Measurements from ENCODE around the gene ARID5B. TPM values are rescaled to one million over a fixed set of nuclear protein-coding genes. Genes with fewer than 3 reads are reported as not detected.

The ARID5B gene
- total RNA-seq, 4 donors from 2014 or later = 17.7 to 54.6 (median 34.8) TPM

DNA sequence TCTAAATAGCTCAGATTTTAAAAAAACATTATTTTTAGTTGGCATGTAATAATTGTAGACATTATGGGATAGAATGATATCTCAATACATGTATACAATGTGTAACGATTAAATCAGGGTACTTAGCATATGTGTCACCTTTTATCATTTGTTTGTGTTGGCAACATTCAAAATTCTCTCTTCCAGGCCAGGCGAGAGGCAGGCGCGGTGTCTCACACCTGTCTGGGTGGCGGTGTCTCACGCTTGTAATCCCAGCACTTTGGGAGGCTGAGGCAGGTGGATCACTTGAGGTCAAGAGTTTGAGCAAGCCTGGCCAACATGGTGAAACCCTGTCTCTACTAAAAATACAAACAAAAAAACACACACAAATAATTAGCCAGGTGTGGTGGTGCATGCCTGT lies 215.4 kb downstream of the ARID5B start:
- no peaks in the 10 kb centered on the region for H3K4me1 ChIP-seq
- in situ Hi-C loops (cut with MboI; ENCODE audit: low pct_ligation_motif_present in 1 of 4, low pct_unique_long_range_greater_than_20kb in 1 of 4, low sequenced_read_pairs in 3 of 4) = no loop called here
- no peaks in the 10 kb centered on the region for H3K9me3 ChIP-seq
- no peaks in the 10 kb centered on the region for H3K36me3 ChIP-seq
- no peak overlapping the region for H3K27ac ChIP-seq
- TF ChIP-seq, protein P1, sequence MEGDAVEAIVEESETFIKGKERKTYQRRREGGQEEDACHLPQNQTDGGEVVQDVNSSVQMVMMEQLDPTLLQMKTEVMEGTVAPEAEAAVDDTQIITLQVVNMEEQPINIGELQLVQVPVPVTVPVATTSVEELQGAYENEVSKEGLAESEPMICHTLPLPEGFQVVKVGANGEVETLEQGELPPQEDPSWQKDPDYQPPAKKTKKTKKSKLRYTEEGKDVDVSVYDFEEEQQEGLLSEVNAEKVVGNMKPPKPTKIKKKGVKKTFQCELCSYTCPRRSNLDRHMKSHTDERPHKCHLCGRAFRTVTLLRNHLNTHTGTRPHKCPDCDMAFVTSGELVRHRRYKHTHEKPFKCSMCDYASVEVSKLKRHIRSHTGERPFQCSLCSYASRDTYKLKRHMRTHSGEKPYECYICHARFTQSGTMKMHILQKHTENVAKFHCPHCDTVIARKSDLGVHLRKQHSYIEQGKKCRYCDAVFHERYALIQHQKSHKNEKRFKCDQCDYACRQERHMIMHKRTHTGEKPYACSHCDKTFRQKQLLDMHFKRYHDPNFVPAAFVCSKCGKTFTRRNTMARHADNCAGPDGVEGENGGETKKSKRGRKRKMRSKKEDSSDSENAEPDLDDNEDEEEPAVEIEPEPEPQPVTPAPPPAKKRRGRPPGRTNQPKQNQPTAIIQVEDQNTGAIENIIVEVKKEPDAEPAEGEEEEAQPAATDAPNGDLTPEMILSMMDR (IDR thresholded peaks at IDR 0.05) = no peak
- TF ChIP-seq POLR2A (IDR thresholded peaks at IDR 0.05) (no peak), EP300 (IDR thresholded peaks at IDR 0.05; ENCODE audit: low read depth) (no peak), POLR2AphosphoS5 (IDR thresholded peaks at IDR 0.05) (no peak)
- 47 to 66% methylated on average over 6 of the region's 6 CpGs for WGBS, 2 donors (ENCODE audit: low coverage in 1 of 2)
- H3K4me3 ChIP-seq = no peak overlapping the region
- intact Hi-C loops (cut with DNase I; ENCODE audit: low total_unique reads) = no loop called here
- no peaks in the 10 kb centered on the region for H3K27me3 ChIP-seq
- DNase-seq = no peak

DNA sequence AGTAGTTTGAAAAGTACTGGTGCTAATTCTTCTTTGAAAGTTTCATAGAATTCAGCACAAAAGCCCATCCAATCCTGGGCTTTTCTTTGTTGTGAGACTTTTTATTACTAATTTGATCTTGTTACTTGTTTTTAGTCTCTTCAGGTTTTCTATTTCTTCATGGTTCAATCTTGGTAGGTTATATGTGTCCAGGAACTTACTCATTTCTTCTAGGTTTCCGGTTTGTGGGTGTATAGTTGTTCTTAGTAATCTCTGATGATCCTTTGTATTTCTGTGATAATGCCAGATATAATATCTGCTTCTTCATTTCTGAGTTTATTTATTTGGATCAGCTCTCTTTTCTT lies 219.7 kb downstream of the ARID5B start:
- intact Hi-C loops (cut with DNase I; ENCODE audit: low total_unique reads) = no loop called here
- WGBS, 2 donors (ENCODE audit: low coverage in 1 of 2) = 73 to 78% methylated on average over 1 of the region's 1 CpG

DNA sequence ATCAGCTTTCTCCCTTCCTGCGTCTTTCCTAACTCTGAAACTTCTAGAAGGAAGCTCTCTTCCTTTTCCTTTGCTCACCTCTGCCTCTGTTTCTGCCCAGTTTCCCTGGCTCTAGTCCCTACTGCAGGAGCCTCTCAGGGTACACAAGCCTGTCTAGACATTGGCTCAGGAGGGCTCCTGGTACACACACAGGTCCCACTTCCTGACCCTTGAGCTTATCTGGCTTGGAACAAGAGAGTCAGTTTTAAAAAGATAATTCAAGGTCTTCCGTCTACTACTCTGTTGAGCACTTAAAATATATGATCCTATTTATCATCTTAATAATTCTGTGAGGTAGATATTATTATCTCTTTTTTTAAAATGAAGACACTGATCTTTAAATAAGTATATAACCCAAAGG lies 226.5 kb downstream of the ARID5B start:
- Histone ChIP-seq H3K27me3 (no peaks in the 10 kb centered on the region), H3K4me3 (no peak overlapping the region), H3K36me3 (no peaks in the 10 kb centered on the region), H3K27ac (no peak overlapping the region), H3K9me3 (peaks cover 3 to 5% of the 10 kb centered on the region in 2 donors), H3K4me1 (no peaks in the 10 kb centered on the region)
- intact Hi-C loops (cut with DNase I; ENCODE audit: low total_unique reads) = no loop called here
- 80 to 94% methylated on average over 2 of the region's 2 CpGs for WGBS, 2 donors (ENCODE audit: low coverage in 1 of 2)
- no peak for DNase-seq
- no peak for TF ChIP-seq POLR2AphosphoS5 (IDR thresholded peaks at IDR 0.05)
- no peak for TF ChIP-seq POLR2A (IDR thresholded peaks at IDR 0.05)
- TF ChIP-seq EP300 (IDR thresholded peaks at IDR 0.05; ENCODE audit: low read depth) = no peak
- TF ChIP-seq, protein P1 (IDR thresholded peaks at IDR 0.05) = no peak
- in situ Hi-C loops (cut with MboI; ENCODE audit: low pct_ligation_motif_present in 1 of 4, low pct_unique_long_range_greater_than_20kb in 1 of 4, low sequenced_read_pairs in 3 of 4) = no loop called here

More for the DNA sequence above, 219.7 kb downstream of the ARID5B start:
- no peak for TF ChIP-seq POLR2AphosphoS5 (IDR thresholded peaks at IDR 0.05)
- no peak for TF ChIP-seq POLR2A (IDR thresholded peaks at IDR 0.05)
- TF ChIP-seq EP300 (IDR thresholded peaks at IDR 0.05; ENCODE audit: low read depth) = no peak
- TF ChIP-seq, protein P1 (IDR thresholded peaks at IDR 0.05) = no peak
- Histone ChIP-seq H3K27me3 (no peaks in the 10 kb centered on the region), H3K27ac (no peak overlapping the region), H3K36me3 (no peaks in the 10 kb centered on the region), H3K4me3 (no peak overlapping the region), H3K4me1 (no peaks in the 10 kb centered on the region), H3K9me3 (peaks cover 0 to 9% of the 10 kb centered on the region in 2 donors)
- no peak for DNase-seq
- in situ Hi-C loops (cut with MboI; ENCODE audit: low pct_ligation_motif_present in 1 of 4, low pct_unique_long_range_greater_than_20kb in 1 of 4, low sequenced_read_pairs in 3 of 4) = no loop called here

DNA sequence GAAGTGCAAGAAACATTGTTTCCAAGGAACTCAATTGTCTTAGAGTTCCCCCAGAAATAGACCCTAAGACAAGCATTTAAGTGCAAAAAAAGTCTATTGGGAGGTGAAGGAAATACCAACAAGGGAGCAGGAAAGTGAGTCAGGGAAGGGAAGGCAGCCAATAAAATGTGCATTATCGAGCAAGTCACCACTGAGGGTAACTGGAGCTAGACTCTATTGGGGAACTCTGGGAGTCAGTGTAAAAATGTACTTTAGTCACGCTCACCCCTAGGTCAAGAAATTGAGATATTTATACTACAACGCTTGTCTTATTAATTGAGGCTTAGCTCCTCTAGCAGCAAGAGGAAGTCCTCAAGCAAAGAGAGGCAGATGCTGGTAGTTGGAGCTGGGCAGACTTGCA lies 229.4 kb downstream of the ARID5B start:
- no peak for DNase-seq
- no peaks in the 10 kb centered on the region for H3K27me3 ChIP-seq
- TF ChIP-seq POLR2AphosphoS5 (IDR thresholded peaks at IDR 0.05) (no peak), POLR2A (IDR thresholded peaks at IDR 0.05) (no peak), EP300 (IDR thresholded peaks at IDR 0.05; ENCODE audit: low read depth) (no peak)
- TF ChIP-seq, protein P1 (IDR thresholded peaks at IDR 0.05) = no peak
- intact Hi-C loops (cut with DNase I; ENCODE audit: low total_unique reads) = no loop called here
- H3K36me3 ChIP-seq = no peaks in the 10 kb centered on the region
- no peak overlapping the region for H3K27ac ChIP-seq
- H3K4me3 ChIP-seq = no peak overlapping the region
- H3K9me3 ChIP-seq = peaks cover 3 to 4% of the 10 kb centered on the region in 2 donors
- H3K4me1 ChIP-seq = no peaks in the 10 kb centered on the region
- 81 to 86% methylated on average over 3 of the region's 3 CpGs for WGBS, 2 donors (ENCODE audit: low coverage in 1 of 2)
- in situ Hi-C loops (cut with MboI; ENCODE audit: low pct_ligation_motif_present in 1 of 4, low pct_unique_long_range_greater_than_20kb in 1 of 4, low sequenced_read_pairs in 3 of 4) = no loop called here

All from transverse colon (tissue), 4 donors.